AG04450 (cell line): ENCODE results near the gene CERS6. TPM values are rescaled to one million over a fixed set of nuclear protein-coding genes. Genes with fewer than 3 reads are reported as not detected.
A peak's percentile ranks its signal among the peaks of the same experiment; 100 is the strongest.

Source experiments
- CTCF ChIA-PET: fragments of 300-600, 350-600 bp; formaldehyde crosslinking; extraction: SDS; loops from one replicate; lab custom pipeline; 2022; ENCODE audit warnings: antibody characterized with exemption, inconsistent platforms; lab: Charles Lee
- POLR2A ChIA-PET: fragments of 350-600 bp; formaldehyde crosslinking; extraction: SDS; loops from one replicate; lab custom pipeline; 2021; ENCODE audit warnings: antibody characterized with exemption, inconsistent platforms; lab: Yijun Ruan, JAX
- DNase-seq: peaks from one replicate; pipeline ENCODE4 v3.0.0-alpha.2; 2011; ENCODE audit warnings: low read depth, low spot score
- H3K27ac ChIP-seq: one replicate; pipeline ENCODE4 v1.5.1; 2012; ENCODE audit warnings: low read depth, low read length, control low read depth
- H3K27me3 ChIP-seq: one replicate; pipeline ENCODE4 v1.6.0; 2012; ENCODE audit warnings: low read length; ENCODE audit not compliant: control insufficient read depth, insufficient read depth
- H3K4me3 ChIP-seq: 2 replicates; pipeline ENCODE4 v1.5.1; 2011; ENCODE audit warnings: mild to moderate bottlenecking, low read depth, low read length, control low read depth
- H3K9me3 ChIP-seq: 2 replicates; pipeline ENCODE4 v1.5.1; 2012; ENCODE audit warnings: low read length; ENCODE audit not compliant: control insufficient read depth, insufficient read depth
- polyA plus RNA-seq: library from polyadenylated mRNA; depleted of rRNA; stranded (reverse); fragments of >200 nt; gene quantifications from 2 replicates; pipeline ENCODE4 v1.2.3, GENCODE V29; 2011
- TF ChIP-seq, protein P1 (sequence below): IDR thresholded peaks from 2 replicates; pipeline ENCODE4 v1.5.1; 2011; ENCODE audit warnings: low read depth, low read length, control low read depth, inconsistent platforms

The CERS6 gene
- polyA plus RNA-seq, 1 experiment, result 6.2 TPM

DNA sequence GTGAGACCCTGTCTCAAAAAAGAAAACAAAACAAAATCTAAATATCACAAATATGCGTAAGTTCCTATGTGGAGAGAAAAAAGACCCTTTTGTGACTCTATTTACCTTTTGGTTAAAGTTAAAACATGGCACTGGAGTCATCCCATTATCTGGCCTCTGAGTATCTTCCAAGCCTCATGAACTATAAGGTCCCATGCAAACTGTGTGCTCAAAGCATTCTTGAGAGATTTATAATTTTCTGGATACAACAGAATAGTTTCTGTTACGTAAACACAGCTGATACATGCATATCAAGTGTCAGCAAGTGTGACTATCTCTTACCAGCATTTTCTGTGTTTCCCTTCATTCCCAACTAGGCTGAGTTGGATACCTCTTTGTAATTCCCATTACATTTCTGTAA is 337.5 kb downstream of the CERS6 start:
- Histone ChIP-seq H3K9me3 (no peaks in the 10 kb centered on the region), H3K27ac (no peak overlapping the region), H3K4me3 (no peak overlapping the region), H3K27me3 (no peaks in the 10 kb centered on the region)
- ChIA-PET CTCF (no interaction called here), POLR2A (no interaction called here)
- TF ChIP-seq, protein P1, sequence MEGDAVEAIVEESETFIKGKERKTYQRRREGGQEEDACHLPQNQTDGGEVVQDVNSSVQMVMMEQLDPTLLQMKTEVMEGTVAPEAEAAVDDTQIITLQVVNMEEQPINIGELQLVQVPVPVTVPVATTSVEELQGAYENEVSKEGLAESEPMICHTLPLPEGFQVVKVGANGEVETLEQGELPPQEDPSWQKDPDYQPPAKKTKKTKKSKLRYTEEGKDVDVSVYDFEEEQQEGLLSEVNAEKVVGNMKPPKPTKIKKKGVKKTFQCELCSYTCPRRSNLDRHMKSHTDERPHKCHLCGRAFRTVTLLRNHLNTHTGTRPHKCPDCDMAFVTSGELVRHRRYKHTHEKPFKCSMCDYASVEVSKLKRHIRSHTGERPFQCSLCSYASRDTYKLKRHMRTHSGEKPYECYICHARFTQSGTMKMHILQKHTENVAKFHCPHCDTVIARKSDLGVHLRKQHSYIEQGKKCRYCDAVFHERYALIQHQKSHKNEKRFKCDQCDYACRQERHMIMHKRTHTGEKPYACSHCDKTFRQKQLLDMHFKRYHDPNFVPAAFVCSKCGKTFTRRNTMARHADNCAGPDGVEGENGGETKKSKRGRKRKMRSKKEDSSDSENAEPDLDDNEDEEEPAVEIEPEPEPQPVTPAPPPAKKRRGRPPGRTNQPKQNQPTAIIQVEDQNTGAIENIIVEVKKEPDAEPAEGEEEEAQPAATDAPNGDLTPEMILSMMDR, result no peak
- DNase-seq, result peak; percentile 15

DNA sequence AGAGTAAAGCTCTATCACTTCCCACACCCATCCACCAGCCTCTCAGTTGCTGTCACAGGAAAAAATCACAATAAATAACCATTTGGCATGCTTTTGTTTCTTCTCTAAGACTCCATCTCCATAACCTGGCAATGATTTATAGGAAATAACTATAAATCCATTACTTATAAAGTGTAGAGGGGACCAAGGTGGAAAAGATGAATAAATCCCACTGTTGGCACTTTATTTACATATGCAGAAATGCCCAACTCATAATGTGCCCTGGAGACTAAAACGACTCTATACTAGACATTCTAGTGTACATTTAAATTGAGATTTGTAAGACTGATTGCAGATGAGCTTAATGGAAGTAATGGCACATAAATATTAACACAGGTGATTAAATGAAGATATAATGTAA is 338.9 kb downstream of the CERS6 start:
- Histone ChIP-seq H3K27me3 (no peaks in the 10 kb centered on the region), H3K4me3 (no peak overlapping the region), H3K27ac (no peak overlapping the region), H3K9me3 (no peaks in the 10 kb centered on the region)
- TF ChIP-seq, protein P1, result no peak
- ChIA-PET CTCF (interaction anchor here (1.1 kb wide), 1 partner anchor 126 kb away, joined by 3 read pairs; no protein-coding TSS in a partner anchor), POLR2A (no interaction called here)
- DNase-seq, result no peak

DNA sequence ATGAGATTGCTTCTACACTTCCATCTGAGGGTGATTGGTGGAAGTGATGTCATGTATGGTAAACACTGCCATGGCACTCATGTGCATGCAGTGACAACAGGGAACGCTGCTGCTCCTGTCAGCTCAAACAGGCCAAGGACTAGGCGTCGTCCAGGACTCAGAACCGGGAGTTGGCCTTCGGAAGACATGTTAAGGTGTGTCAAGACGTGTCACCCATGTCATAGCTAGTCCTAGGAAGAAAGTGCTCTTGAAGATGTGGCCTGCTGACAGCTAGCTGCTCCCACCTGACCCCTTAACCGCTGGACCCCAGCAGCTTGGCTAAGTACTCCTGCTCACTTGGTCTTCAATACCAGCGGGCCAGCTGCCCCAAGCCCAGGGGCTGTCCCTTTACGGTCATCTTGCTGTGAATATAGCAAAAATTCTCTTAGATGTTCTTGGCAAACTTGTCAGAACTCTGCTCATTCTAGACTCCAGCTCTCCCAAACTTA is 340.1 kb downstream of the CERS6 start:
- DNase-seq, result no peak
- POLR2A ChIA-PET, result interaction anchor here (0.6 kb wide), 1 partner anchor 8 kb away, joined by 9 read pairs; no protein-coding TSS in a partner anchor
- TF ChIP-seq, protein P1, result no peak

DNA sequence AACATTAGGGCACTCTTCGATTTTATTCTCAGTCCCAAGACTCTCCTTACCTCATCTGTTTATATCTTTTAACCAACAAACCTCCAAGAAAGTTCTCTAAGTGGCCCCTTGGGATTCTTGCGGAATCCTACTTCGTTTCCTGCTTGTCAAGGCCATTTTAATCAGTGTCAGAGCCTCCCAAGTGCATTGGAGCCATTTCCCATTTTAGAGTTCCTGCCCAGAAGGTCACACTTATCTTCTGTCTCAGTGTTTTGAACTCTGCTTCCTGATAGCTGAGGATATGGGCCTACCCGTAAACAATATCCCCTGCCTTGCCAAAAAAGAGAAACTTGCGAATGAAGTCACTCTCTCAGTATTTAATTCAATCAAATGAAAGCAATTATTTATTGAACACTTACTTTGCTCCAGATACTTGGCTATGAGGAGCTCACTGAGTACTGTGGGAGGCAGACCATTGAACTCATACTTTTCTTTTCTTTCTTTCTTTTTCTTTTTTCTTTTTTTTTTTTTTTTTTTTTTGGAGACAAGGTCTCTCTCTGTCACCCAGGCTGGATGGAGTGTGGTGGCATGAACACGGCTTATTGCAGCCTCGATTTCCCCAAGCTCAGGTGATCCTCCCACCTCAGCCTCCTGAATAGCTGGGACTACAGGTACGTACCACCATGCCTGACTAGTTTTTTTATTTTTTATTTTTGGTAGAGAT is 340.7 kb downstream of the CERS6 start:
- no peak overlapping the region for H3K27ac ChIP-seq
- H3K9me3 ChIP-seq, result no peaks in the 10 kb centered on the region
- TF ChIP-seq, protein P1, result no peak
- ChIA-PET CTCF (interaction anchor here (0.7 to 1.8 kb wide), 2 partner anchors 23 to 450 kb away, joined by 7 to 12 read pairs; no protein-coding TSS in a partner anchor), POLR2A (interaction anchor here (0.6 kb wide), 1 partner anchor 8 kb away, joined by 9 read pairs; no protein-coding TSS in a partner anchor)
- DNase-seq, result no peak
- no peaks in the 10 kb centered on the region for H3K27me3 ChIP-seq
- H3K4me3 ChIP-seq, result no peak overlapping the region

More for the DNA sequence above, 340.1 kb downstream of the CERS6 start:
- no peaks in the 10 kb centered on the region for H3K9me3 ChIP-seq
- no peaks in the 10 kb centered on the region for H3K27me3 ChIP-seq
- CTCF ChIA-PET, result interaction anchor here (0.7 to 1.8 kb wide), 3 partner anchors 22 to 449 kb away, joined by 3 to 12 read pairs (median 7); no protein-coding TSS in a partner anchor
- H3K27ac ChIP-seq, result no peak overlapping the region
- H3K4me3 ChIP-seq, result no peak overlapping the region

DNA sequence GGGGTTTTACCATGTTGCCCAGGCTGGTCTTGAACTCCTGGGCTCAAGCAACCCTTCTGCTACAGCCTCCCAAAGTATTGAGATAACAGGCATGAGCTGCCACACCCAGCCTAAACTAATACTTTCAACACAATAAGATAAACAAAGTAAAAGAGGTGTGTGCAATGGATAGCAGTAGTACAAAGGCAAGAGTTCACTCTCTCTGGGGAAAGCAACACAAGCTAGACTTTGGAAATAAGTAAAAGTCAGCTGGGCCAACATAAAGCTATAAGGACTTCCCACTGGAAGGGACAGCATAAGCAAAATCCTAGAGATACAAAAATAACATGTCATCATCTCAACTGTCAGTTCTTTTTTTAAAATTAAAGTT is 341.2 kb downstream of the CERS6 start:
- H3K27me3 ChIP-seq, result no peaks in the 10 kb centered on the region
- ChIA-PET POLR2A (no interaction called here), CTCF (interaction anchor here (1.8 kb wide), 1 partner anchor 23 kb away, joined by 12 read pairs; no protein-coding TSS in a partner anchor)
- H3K9me3 ChIP-seq, result no peaks in the 10 kb centered on the region
- no peak for DNase-seq
- no peak overlapping the region for H3K4me3 ChIP-seq
- no peak overlapping the region for H3K27ac ChIP-seq
- TF ChIP-seq, protein P1, result no peak
